Melanocyte of skin (primary cell): ENCODE measurements around the gene HSPA1B. TPM values are rescaled to one million over a fixed set of nuclear protein-coding genes. Genes with fewer than 3 reads are reported as not detected.

Experiments
- small RNA-seq, 2 donors: library from RNA; depleted of rRNA; stranded (forward); fragments of <200 nt; gene quantifications; one replicate each; pipeline ENCODE3, GENCODE V24; 2012
- total RNA-seq, 2 donors: library from RNA; depleted of rRNA; stranded (reverse); fragments of >200 nt; gene quantifications; 2 replicates each; pipeline ENCODE4 v1.2.3, GENCODE V29; 2012

The HSPA1B gene
- total RNA-seq, result 100 to 1,000 TPM in 1 of 2 donors, 10 to 100 TPM in 1; 95.3 to 188 TPM

DNA sequence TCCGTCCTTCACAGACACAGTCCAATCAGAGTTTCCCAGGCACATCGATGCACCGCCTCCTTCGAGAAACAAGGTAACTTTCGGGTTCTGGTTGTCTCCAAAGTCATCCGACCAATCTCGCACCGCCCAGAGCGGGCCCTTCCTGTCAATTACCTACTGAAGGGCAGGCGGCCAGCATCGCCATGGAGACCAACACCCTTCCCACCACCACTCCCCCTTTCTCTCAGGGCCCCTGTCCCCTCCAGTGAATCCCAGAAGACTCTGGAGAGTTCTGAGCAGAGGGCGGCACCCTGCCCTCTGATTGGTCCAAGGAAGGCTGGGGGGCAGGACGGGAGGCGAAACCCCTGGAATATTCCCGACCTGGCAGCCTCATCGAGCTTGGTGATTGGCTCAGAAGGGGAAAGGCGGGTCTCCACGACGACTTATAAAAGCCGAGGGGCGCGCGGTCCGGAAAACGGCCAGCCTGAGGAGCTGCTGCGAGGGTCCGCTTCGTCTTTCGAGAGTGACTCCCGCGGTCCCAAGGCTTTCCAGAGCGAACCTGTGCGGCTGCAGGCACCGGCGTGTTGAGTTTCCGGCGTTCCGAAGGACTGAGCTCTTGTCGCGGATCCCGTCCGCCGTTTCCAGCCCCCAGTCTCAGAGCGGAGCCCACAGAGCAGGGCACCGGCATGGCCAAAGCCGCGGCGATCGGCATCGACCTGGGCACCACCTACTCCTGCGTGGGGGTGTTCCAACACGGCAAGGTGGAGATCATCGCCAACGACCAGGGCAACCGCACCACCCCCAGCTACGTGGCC lies at the start of gene HSPA1B:
HSPA1B (plus strand) TSS at position 453 of the 794 bp plus-strand sequence; CDS start at position 666, 213 bp downstream.

DNA sequence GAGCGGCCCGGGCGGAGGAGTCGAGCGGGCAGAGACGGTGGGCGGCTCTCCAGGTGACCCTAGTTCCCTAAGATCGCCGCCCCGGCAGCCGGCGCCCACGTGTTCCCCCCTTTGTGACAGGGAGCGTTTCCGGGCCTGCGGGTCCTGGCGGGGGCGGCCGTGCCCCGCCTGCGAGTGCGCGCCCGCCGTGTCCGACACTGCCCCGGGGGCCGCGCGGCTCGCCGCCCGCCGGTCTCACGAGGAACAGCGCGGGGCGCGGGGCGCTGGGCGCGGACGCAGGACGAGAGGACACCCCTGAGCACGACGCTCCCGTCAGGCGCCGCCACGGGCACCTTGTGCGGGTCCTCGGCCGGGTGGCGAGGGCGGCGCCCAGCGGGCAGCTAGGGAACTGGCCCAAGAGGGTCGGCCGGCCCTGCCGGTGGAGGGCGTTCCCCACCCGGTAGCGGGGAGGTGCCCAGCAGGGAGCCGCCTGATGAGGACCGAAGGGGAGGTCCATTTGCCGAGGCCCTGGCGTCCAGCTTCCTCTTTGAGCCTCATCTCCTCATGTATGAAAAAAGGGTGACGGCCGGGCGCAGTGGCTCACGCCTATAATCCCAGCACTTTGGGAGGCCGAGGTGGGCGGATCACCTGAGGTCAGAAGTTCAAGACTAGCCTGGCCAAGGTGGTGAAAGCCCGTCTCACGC lies 31.8 kb upstream of the HSPA1B start, which contains the start of gene VARS1:
VARS1 (minus strand) TSS at position 137 of the 683 bp plus-strand sequence. CDS start 535 bp downstream, outside the sequence.

DNA sequence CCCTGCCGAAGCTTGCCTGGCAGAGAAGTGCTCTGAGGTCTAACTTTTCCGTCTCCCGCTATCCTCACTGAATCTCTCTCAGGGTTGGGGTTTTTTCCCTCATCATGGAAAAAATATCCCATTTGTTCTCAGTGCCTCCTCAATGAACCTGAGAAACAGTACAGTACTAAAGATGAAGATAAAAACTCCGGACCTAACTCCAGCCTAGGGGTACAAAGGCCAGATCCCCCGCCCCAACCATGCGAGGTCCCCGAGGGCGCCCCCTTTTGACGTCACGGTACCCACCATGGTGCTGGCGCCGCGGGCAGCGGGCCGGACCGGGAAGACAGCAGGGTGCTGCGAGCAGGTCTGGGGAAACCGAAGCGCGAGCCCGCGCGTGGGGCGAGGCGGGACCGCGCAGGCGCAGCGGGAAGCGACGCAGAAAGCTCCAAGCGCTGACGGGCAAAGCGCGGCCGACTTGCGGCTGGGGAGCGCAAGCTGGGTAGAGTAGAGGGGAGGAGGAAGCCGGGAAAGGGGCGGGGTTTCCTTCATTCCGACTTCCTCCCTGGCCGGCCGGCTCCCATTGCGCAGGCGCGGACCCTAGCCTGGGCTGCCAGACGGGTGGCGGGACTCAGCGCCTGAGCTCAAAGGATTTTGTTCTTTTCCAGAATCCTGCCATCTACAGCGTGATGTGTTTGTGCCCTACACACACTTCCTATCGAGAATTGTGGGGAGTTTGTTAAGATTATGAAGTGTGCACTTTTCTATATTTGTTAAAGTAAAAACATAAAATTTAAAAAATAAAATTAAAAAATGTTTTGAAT lies 20.9 kb upstream of the HSPA1B start, which contains the start of gene LSM2:
LSM2 (minus strand) TSS at position 497 of the 803 bp plus-strand sequence; CDS start at position 288, 209 bp downstream.

DNA sequence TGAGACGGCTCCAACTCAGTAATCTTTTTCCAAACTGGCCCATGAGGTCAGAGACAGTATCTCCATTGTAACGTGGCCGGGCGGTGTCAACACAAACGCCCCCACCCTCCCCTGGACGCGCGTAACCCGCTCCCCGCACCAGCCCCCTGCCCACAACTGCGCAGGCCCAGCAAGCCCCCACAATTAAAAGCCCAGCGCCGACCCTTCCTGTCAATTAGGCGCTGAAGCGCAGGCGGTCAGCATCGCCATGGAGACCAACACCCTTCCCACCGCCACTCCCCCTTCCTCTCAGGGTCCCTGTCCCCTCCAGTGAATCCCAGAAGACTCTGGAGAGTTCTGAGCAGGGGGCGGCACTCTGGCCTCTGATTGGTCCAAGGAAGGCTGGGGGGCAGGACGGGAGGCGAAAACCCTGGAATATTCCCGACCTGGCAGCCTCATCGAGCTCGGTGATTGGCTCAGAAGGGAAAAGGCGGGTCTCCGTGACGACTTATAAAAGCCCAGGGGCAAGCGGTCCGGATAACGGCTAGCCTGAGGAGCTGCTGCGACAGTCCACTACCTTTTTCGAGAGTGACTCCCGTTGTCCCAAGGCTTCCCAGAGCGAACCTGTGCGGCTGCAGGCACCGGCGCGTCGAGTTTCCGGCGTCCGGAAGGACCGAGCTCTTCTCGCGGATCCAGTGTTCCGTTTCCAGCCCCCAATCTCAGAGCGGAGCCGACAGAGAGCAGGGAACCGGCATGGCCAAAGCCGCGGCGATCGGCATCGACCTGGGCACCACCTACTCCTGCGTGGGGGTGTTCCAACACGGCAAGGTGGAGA lies 12.3 kb upstream of the HSPA1B start, which contains the start of the genes HSPA1A and HSPA1L:
HSPA1A (plus strand) TSS at position 519 of the 814 bp plus-strand sequence; CDS start at position 733, 214 bp downstream.
HSPA1L (minus strand) TSS at position 259 of the 814 bp plus-strand sequence. CDS start 3,311 bp downstream, outside the sequence.

DNA sequence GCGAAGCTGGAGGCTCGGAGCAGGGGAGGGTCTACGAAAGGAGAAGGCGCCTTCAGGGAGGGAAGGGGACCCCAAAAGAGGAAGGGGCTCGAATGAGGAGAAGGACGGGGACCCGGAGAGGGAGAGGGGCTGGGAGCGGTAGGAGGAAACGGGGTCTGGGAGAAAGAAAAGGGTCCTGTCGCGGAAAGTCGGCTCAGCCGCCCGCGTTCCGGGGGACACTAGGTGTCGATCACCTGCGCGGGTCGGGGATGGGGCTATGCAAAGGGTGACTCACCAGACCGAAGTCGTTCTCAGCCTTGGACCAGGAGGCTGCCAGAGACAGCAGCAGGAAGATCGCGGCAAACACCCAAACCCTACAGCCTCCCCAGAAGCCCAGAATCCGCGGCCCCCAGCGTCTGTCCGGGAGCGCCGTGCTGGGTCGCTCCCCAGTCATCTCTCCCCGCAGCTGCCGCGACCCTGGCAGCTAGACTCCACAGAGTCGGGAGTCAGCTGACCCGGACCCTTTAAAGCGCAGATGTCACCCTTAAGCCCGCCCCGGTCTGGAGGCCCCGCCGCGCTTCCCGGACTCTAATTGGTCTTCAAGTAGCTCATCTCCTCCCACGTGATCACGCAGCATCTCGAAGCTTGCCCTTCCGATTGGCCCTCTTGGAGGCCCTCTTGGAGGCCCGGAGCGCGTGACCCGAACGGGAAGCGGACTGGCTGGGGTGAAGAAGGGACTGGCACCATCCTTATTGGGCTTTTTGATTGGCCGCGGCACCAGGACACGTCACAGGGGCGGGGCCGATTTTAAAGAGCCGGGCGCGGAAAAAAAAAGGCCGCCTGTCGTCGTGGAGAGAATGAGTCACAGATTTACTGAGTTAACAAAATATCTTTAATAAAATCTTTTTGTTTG lies 35.1 kb downstream of the HSPA1B start, which contains the start of gene NEU1:
NEU1 (minus strand) TSS at position 478 of the 892 bp plus-strand sequence; CDS start at position 433, 45 bp downstream.

DNA sequence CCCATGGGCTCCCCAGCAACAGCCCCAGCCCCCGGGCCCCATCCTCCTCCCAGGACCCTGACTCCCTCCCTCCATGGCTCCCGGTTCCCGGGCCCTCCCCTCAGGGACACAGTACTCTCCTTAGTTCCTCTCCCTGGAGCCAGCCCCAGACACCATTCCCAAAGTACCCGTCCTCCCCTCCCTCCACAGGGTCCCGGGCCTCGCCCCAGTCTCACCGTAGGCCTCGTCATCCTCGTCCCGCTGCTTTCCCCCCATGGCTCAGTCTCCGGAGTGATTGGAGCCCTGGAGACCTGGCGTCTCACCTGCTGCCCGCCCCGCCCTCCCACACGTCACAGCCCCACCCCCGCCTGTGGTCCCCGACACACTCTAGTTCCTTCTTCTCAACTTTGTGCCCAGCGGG lies 51.2 kb downstream of the HSPA1B start, which contains the start of gene SLC44A4:
SLC44A4 (minus strand) TSS at position 272 of the 400 bp plus-strand sequence; CDS start at position 255, 17 bp downstream.

Small RNAs within 50 kb of the gene (small RNA-seq; reads per million reads assigned to genes)
- gene RF00019 (0 reads per million in 2 donors), gene SNORD48 (37.1 to 48.4 reads per million in 2 donors), gene SNORD52 (0 reads per million in 2 donors)

Other genes with a start within 250 kb of the HSPA1B start
- not detected for gene LTB, start 245.3 kb upstream of the HSPA1B start, total RNA-seq
- gene LST1, start 241.5 kb upstream of the HSPA1B start, total RNA-seq, result not detected
- gene NCR3, start 234.7 kb upstream of the HSPA1B start, total RNA-seq, result not detected
- gene AIF1, start 212.5 kb upstream of the HSPA1B start, total RNA-seq, result not detected
- gene PRRC2A, start 207.0 kb upstream of the HSPA1B start, total RNA-seq, result 10 to 100 TPM; 68.5 to 72.3 TPM
- 100 to 1,000 TPM; 125 to 160 TPM for gene BAG6, start 175.1 kb upstream of the HSPA1B start, total RNA-seq
- gene APOM, start 171.8 kb upstream of the HSPA1B start, total RNA-seq, result 1 to 10 TPM in 1 of 2 donors, under 1 TPM in 1; 0.33 to 1.0 TPM
- 10 to 100 TPM; 21.3 to 23.1 TPM for gene C6orf47, start 167.0 kb upstream of the HSPA1B start, total RNA-seq
- 10 to 100 TPM; 13.1 to 17.3 TPM for gene GPANK1, start 162.7 kb upstream of the HSPA1B start, total RNA-seq
- gene CSNK2B, start 161.7 kb upstream of the HSPA1B start, total RNA-seq, result 100 to 1,000 TPM; 142 to 170 TPM
- 1 to 10 TPM in 1 of 2 donors, under 1 TPM in 1; 1.00 to 2.1 TPM for gene LY6G5B, start 157.8 kb upstream of the HSPA1B start, total RNA-seq
- gene LY6G5C, start 146.7 kb upstream of the HSPA1B start, total RNA-seq, result under 1 TPM; under 0.01 to 0.67 TPM
- 10 to 100 TPM; 47.0 to 53.0 TPM for gene ABHD16A, start 124.4 kb upstream of the HSPA1B start, total RNA-seq
- gene LY6G6F, start 120.9 kb upstream of the HSPA1B start, total RNA-seq, result not detected
- not detected for gene LY6G6D, start 112.4 kb upstream of the HSPA1B start, total RNA-seq
- not detected for gene LY6G6C, start 106.0 kb upstream of the HSPA1B start, total RNA-seq
- gene MPIG6B, start 104.4 kb upstream of the HSPA1B start, total RNA-seq, result not detected
- gene DDAH2, start 98.4 kb upstream of the HSPA1B start, total RNA-seq, result 10 to 100 TPM; 10.3 to 22.0 TPM
- gene CLIC1, start 91.2 kb upstream of the HSPA1B start, total RNA-seq, result 100 to 1,000 TPM; 511 to 845 TPM
- 10 to 100 TPM; 17.6 to 22.0 TPM for gene MSH5, start 87.7 kb upstream of the HSPA1B start, total RNA-seq
- 1 to 10 TPM in 1 of 2 donors, under 1 TPM in 1; 0.69 to 1.7 TPM for gene SAPCD1, start 65.1 kb upstream of the HSPA1B start, total RNA-seq
- not detected for gene VWA7, start 50.4 kb upstream of the HSPA1B start, total RNA-seq
- gene VARS1, start 32.0 kb upstream of the HSPA1B start, total RNA-seq, result 10 to 100 TPM; 58.5 to 66.6 TPM
- gene LSM2, start 20.8 kb upstream of the HSPA1B start, total RNA-seq, result 10 to 100 TPM; 41.0 to 61.6 TPM
- gene HSPA1L, start 12.5 kb upstream of the HSPA1B start, total RNA-seq, result under 1 TPM; 0.67 to 0.69 TPM
- 100 to 1,000 TPM in 1 of 2 donors, 10 to 100 TPM in 1; 55.7 to 144 TPM for gene HSPA1A, start 12.2 kb upstream of the HSPA1B start, total RNA-seq
- 100 to 1,000 TPM; 114 to 132 TPM for gene NEU1, start 35.1 kb downstream of the HSPA1B start, total RNA-seq
- gene SLC44A4, start 51.3 kb downstream of the HSPA1B start, total RNA-seq, result not detected
- 10 to 100 TPM; 29.9 to 44.3 TPM for gene EHMT2, start 70.0 kb downstream of the HSPA1B start, total RNA-seq
- gene ZBTB12, start 74.3 kb downstream of the HSPA1B start, total RNA-seq, result 1 to 10 TPM; 1.7 to 3.0 TPM
- gene C2, start 100.0 kb downstream of the HSPA1B start, total RNA-seq, result 1 to 10 TPM; 2.4 to 3.7 TPM
- gene CFB, start 118.4 kb downstream of the HSPA1B start, total RNA-seq, result 1 to 10 TPM; 1.7 to 4.1 TPM
- 100 to 1,000 TPM in 1 of 2 donors, 10 to 100 TPM in 1; 73.6 to 114 TPM for gene NELFE, start 131.2 kb downstream of the HSPA1B start, total RNA-seq
- gene SKIC2, start 131.4 kb downstream of the HSPA1B start, total RNA-seq, result 10 to 100 TPM; 50.6 to 54.4 TPM
- 10 to 100 TPM; 13.1 to 16.0 TPM for gene DXO, start 144.4 kb downstream of the HSPA1B start, total RNA-seq
- gene C4A, start 154.3 kb downstream of the HSPA1B start, total RNA-seq, result 1 to 10 TPM in 1 of 2 donors, under 1 TPM in 1; 0.33 to 1.4 TPM
- gene C4B, start 187.1 kb downstream of the HSPA1B start, total RNA-seq, result 1 to 10 TPM in 1 of 2 donors, under 1 TPM in 1; 0.67 to 1.4 TPM
- gene CYP21A2, start 210.7 kb downstream of the HSPA1B start, total RNA-seq, result not detected